HG02938 (cell line): ENCODE results near the gene TNS2.
"Not testable (repeated sequence)": the region's sequence is repeated elsewhere in the genome, so short reads cannot be mapped to it uniquely, and the experiment has no call there.

ENCODE experiments used
- ATAC-seq: cut with Tn5 transposase; IDR thresholded peaks from one replicate; pipeline ENCODE4 v1.9.1; 2021; ENCODE audit warnings: mild to moderate bottlenecking, moderate library complexity; ENCODE audit not compliant: unreplicated experiment

Gene TNS2

DNA sequence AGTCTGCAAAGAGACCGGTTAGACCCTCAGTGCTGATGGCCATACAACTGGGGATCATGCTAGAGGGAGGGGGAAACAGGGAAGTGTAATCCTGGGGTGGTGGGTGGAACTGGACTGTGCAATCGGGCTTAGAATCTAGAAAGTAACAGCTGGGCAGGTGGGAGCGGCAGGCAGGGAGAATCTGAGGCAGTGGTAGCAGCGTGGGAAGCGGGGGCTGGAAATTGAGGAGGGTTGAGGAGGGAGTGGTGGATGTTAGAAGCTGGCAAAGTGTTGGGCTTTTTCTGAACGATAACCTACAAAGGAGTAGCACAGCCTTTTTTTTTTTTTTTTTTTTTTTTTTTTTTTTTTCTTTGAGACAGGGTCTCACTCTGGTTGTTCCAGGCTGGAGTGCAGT, 44.5 kb downstream of the TNS2 start:
- ATAC-seq: no peak

DNA sequence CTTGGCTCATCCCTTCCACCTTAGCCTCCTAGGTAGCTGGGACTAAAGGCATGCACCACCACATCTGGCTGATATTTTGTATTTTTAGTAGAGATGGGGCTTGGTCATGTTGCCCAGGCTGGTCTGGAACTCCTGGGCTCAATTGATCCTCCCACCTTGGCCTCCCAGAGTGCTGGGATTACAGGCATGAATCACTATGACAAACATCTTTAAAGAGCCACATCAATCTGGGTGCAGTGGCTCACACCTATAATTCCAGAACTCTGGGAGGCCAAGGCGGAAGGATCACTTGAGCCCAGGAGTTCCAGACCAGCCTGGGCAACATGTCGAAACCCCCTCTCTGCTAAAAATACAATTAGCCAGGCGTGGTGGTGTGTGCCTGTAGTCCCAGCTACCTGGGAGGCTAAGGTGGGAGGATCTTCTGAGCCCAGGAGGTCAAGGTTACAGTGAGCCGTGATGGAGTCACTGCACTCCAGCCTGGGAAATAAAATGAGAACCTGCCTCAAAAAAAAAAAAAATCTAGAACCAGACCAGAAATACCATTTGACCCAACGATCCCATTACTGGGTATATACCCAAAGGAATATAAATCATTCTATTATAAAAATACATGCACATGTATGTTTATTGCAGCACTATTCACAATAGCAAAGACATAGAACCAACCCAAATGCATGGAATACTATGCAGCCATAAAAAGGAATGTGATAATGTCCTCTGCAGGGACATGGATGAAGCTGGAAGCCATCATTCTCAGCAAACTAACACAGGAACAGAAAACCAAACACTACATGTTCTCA, 45.1 kb downstream of the TNS2 start:
- ATAC-seq: not testable (repeated sequence)

GRCh38 chr12:53095596-53095895, 45.7 kb downstream of the TNS2 start:
- ATAC-seq: not testable (repeated sequence)

DNA sequence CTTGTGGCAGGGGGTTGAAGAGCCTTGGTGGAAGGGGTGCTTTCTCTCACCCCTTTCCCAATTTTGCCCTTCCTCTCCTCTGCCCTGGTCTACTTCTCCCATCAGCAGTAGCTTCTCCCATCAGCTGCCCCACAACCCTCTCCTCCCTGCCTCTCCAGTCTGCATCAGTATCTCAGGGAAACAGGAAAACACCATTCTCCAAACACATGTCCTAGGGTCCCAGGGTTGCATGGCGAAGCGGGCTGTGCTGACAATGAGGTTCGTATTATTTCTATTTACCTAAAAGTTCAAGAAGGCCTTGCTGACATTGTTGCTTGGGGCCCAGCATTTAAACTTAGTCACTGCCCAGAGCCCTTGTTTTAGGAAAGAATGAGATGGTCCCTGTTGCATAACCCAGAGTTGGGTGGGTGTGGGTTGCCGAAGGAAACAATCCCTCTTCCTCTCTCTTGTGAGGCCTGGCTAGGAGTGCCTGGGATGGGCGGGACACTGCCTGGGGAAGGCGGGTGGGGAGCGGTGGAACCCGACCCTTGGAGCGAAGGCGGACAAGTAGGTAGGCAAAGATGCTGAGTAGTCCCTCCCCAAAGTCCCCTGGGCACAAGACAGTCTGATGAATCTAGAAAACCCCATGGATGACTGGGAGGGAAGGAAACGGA, 46.4 kb downstream of the TNS2 start:
- ATAC-seq: no peak

GRCh38 chr12:53096759-53097158, 46.9 kb downstream of the TNS2 start:
- ATAC-seq: no peak

GRCh38 chr12:53097207-53097563, 47.3 kb downstream of the TNS2 start:
- ATAC-seq: no peak

- ATAC-seq: no peak
Observed at GRCh38 chr12:53097564-53098353, 47.9 kb downstream of the TNS2 start, which contains the start of gene IGFBP6. Gene IGFBP6 (plus strand): TSS chr12:53097667. CDS start chr12:53097718, 51 bp downstream.

DNA sequence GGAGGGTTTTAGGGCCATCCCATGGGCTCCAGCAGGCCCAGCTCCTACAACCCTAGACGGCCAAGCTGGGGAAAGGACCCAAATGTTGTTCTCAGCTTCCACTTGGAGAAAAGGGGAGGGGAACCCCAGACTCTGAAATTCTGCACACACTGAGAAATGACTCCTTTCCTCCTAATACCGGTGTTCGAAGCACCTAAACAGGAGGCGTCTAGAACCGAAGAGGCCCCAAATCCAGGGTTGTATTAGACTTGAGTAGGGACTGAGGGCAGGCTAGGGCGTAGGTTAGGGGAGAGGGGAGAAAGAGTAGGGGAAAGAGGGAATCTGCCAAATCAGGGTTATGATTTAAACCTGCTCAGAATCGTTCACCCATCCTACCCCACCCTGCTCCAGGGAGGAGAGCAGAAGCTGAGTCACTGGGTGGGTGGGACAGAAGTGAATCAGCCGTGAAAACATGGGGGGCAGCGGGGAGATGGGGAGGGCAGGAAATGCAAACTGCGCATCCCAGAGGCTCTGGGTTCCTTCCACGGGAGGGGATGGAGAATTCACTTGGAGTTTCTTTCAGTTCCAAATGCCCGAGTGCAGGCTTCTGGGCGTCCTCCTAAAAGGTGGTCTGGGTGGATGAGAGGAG, 48.6 kb downstream of the TNS2 start:
- no peak for ATAC-seq

DNA sequence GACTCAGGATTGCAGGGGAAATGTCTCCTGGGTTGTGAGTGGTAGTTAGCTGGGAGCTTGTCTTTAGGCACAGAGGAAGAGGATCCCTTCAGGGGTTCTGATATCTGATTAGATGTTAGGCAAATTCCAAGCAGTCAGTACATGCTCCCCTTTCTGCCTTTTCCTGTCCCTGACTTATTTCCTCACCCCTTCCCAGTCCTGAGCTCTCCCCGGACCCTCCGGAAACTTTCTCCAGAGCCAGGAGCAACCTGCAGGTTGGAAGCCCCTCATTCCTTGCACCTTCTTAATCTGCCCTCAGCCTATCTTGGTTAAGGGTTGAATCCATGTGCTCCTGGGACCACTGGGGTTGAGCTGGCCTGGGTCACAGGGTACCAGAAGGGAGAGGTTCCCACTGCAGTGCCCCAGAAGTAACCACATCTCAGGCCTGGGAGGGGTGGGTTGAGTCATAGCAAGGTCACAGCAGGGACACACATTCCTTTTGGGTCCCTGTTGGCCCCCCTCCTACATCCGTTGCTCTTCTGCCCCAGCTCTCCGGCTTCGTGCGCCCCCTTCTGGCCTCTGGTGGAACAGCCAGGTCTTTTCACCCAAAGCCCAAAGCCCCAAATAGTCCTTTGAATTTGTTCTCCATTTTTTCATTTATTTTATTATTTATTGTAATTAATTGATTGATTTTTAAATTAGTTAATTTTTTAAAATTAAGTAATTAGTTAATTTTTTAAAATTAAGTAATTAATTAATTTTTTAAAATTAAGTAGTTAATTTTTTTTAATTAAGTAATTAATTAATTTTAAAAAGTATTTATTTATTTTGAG, 49.4 kb downstream of the TNS2 start:
- no peak for ATAC-seq

DNA sequence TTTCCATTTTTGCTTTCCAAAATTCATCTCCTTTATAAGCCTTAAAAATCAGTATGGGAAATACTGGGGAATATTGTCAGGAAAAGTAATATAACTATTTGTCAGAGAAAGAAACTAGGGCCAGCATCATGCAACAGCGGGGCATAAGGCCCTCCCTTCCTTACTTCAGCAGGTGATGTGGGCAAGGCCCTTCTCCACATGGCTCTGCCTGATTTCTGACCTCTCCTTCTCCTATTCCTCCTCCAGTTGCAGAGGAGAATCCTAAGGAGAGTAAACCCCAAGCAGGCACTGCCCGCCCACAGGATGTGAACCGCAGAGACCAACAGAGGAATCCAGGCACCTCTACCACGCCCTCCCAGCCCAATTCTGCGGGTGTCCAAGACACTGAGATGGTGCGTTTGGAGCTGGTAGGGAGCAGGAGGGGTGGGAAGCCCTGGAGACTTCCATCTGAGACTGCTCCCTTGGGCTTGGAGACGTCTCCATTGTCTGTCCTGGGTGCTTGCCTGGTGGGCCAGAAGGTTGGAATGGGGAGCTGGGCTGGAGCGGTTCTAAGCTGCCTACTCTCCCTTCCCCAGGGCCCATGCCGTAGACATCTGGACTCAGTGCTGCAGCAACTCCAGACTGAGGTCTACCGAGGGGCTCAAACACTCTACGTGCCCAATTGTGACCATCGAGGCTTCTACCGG, 50.7 kb downstream of the TNS2 start:
- no peak for ATAC-seq

DNA sequence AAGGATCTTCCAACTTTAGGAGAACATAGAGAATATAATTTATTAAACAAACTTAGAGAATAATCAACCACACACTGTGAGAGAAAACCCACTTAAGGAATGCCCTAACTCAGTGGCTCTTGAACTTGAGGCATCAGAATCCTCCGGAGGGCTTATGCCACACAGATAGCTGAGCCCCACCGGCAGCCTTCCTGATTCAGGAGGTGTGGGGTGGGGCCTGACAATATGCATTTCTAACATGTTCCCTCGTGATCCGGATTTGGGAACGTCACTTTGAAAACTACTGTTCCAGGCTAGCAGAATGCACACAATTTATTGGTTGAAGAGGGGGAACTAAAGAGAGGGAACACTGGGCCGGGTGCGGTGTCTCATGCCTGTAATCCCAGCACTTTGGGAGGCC, 51.4 kb downstream of the TNS2 start:
- ATAC-seq: no peak

- ATAC-seq: no peak
Observed at GRCh38 chr12:53101931-53102781, 52.3 kb downstream of the TNS2 start.

- ATAC-seq: peak; percentile 45
Observed at GRCh38 chr12:53102883-53103807, 53.3 kb downstream of the TNS2 start, which contains the start of gene SOAT2. Gene SOAT2 (plus strand): TSS chr12:53103486. CDS start chr12:53103578, 92 bp downstream.

- no peak for ATAC-seq
Observed at GRCh38 chr12:53103860-53104305, 54.0 kb downstream of the TNS2 start.

DNA sequence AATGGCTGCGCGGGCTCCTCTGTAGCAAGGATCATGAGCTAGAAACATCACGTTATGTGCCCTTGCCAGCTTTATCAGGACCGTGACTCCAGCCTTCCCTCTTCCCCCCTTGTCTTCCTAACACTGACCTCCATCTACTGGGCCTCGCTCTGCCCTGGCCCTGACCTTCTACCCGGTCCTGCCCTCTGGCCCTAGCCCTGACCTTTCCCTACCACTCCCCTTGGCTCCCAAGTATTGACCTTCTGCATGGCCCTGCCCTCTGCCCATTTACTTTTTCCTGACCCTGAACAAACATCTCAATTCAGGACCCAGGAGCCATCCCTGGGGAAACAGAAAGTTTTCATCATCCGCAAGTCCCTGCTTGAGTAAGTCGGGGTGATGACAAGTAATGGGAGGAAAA, 55.4 kb downstream of the TNS2 start:
- no peak for ATAC-seq

DNA sequence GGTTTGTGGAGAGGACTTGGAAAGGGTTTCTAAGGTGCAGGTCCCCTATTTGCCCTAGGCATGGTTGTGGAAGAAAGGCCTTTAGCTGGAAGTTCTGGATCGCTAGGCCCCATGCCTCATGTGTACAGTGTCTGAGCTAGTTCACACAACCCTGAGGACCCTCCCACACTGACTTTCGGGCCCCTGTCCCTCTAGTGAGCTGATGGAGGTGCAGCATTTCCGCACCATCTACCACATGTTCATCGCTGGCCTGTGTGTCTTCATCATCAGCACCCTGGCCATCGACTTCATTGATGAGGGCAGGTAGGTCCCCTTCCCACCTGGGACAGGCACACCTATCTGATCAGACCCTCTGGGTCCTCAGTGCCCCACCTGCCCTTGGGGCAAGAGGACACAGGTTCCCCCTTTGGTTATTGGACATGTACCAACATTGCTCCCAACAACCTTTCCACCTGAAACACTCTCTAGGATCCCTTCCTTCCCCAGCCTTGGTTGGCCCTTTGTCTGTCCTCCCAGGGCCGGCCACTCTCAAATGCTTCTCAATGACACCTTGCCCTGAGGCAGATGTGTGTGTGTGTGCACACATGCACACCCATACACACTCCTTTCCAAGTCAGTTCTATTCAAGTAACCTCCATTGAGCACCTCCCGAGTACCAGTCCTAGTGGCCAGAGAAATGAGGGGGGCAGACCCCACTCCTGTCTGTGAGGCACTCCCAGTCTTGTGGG, 56.0 kb downstream of the TNS2 start:
- no peak for ATAC-seq

DNA sequence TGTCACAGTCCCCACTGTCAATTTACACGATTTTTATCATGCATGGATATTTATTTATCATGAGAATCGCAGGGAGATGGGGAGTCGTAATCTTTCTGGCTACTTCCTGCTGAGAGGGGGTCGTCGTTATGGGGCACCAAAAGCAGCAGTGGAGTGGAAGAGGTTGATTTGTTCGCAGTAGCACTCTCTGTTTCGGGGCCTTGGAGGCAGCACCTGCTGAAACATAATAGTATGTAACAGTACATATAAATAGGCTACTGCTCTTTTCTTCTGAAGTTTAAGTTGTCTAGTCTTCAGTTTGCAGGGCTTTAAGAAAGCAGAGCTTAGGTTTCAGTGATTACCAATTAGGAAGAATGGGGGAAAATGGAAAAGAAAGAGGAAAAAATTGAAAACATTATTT, 57.3 kb downstream of the TNS2 start:
- no peak for ATAC-seq
